ENCODE data around the gene HDDC3.
"Not testable (repeated sequence)": the region's sequence is repeated elsewhere in the genome, so short reads cannot be mapped to it uniquely, and the experiment has no call there.

The HDDC3 gene

DNA sequence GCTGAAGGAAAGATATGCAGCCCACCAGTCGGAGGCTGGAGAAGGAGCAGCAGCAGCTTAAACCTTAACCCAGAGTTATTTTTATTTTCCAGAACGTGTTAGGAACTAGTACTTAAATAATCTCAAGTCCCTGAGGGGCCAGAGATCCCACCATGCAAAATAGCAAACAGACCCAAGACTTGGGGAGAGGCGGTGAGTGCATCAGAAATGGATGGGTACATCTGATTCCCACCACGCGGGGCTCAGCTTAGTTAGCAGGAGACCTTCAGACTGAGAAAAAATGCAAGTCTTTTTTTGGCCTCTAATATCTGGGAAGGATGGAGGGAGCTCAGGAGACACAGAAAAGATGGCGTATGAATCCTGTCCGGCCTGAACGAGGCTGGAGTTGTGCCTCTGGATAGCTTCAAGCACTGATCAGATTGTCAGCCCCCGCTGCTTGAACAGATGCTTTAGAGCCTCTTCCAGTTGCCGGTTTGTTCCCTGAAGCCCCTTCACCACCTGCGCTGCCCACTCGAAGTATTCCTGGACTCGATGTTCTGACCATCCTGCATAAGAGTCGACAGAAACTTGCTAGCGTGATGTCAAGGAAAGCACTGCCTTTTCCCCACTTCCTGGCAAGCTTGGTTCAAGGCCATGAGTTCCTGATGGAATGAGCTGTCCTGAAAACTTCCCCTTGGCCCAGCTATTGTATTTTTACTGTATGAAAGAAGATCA is 1.3 kb downstream of the HDDC3 start:
- H3K36me3 ChIP-seq (ENCODE audit: control insufficient read depth, insufficient read depth, low read length) = no peaks in the 10 kb centered on the region
- H3K27ac ChIP-seq (ENCODE audit: low read length) = no peak overlapping the region
- no peaks in the 10 kb centered on the region for H3K9me3 ChIP-seq (ENCODE audit: control insufficient read depth, insufficient read depth, low read length)
- H3K27me3 ChIP-seq (ENCODE audit: control insufficient read depth, insufficient read depth, low read length) = no peaks in the 10 kb centered on the region
- DNase-seq (ENCODE audit: low read depth, low spot score) = no peak
- no CpG with 5 or more reads among the region's 15 CpGs for WGBS (ENCODE audit: insufficient coverage, insufficient read length)
- no peak overlapping the region for H3K4me3 ChIP-seq (ENCODE audit: low read length)
- peaks cover 1% of the 10 kb centered on the region; the same call in 1 of the 2 replicates for H3K4me1 ChIP-seq (ENCODE audit: control insufficient read depth, insufficient read depth, low read length)

DNA sequence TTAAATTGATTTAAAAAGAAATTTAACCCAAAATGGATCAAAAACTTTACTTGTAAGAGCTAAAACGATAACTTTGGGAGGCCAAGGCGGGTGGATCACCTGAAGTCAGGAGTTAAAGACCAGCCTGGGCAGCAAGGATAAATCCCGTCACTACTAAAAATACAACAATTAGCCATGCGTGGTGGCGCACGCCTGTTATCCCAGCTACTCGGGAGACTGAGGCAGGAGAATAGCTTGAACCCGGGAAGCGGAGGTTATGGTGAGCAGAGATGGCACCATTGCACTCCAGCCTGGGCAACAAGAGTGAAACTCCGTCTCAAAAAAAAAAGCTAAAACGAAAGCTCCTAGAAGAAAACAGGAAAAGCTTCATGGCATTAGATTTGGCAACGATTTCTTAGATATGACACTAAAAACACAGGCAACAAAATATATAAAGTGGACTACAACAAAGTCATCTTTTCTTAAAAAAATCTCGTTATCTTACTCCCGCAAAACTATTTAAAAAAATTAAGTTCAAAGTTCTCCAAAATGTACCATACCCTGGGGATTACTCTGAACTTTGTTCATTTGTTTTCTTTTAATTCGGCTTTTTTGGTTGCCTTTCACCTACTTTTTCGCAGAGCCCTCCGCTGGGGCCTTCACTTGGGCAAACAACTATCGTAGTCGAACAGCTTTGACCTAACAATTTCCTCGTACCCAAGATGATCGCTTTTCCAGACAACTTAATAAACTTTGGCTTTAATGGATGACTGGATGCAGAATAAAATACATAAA is 2.9 kb downstream of the HDDC3 start:
- Histone ChIP-seq H3K27ac (ENCODE audit: low read length) (no peak overlapping the region), H3K4me3 (ENCODE audit: low read length) (no peak overlapping the region), H3K9me3 (ENCODE audit: control insufficient read depth, insufficient read depth, low read length) (no peaks in the 10 kb centered on the region), H3K4me1 (ENCODE audit: control insufficient read depth, insufficient read depth, low read length) (no peaks in the 10 kb centered on the region), H3K27me3 (ENCODE audit: control insufficient read depth, insufficient read depth, low read length) (no peaks in the 10 kb centered on the region), H3K36me3 (ENCODE audit: control insufficient read depth, insufficient read depth, low read length) (no peaks in the 10 kb centered on the region)
- no peak for DNase-seq (ENCODE audit: low read depth, low spot score)
- 100% methylated on average over 2 of the region's 21 CpGs for WGBS (ENCODE audit: insufficient coverage, insufficient read length)

DNA sequence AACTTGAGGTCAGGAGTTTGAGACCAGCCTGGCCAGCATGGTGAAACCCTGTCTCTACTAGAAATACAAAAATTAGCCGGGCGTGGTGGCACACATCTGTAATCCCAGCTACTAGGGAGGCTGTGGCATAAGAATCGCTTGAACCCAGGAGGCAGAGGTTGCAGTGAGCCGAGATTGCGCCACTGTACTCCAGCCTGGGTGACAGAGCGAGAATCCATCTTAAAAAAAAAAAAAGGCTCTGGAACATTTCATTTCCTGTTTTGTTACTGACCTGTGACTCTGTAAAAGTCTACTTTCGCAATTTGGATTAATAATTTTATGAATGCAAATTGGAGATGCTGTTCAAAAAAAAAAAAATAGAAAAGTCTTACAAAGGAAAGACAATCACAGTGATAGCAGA is 4.2 kb downstream of the HDDC3 start:
- DNase-seq (ENCODE audit: low read depth, low spot score); H3K27ac ChIP-seq (ENCODE audit: low read length); H3K9me3 ChIP-seq (ENCODE audit: control insufficient read depth, insufficient read depth, low read length); H3K4me3 ChIP-seq (ENCODE audit: low read length); H3K27me3 ChIP-seq (ENCODE audit: control insufficient read depth, insufficient read depth, low read length); H3K36me3 ChIP-seq (ENCODE audit: control insufficient read depth, insufficient read depth, low read length); H3K4me1 ChIP-seq (ENCODE audit: control insufficient read depth, insufficient read depth, low read length): not testable (repeated sequence)
- no CpG with 5 or more reads among the region's 7 CpGs for WGBS (ENCODE audit: insufficient coverage, insufficient read length)

DNA sequence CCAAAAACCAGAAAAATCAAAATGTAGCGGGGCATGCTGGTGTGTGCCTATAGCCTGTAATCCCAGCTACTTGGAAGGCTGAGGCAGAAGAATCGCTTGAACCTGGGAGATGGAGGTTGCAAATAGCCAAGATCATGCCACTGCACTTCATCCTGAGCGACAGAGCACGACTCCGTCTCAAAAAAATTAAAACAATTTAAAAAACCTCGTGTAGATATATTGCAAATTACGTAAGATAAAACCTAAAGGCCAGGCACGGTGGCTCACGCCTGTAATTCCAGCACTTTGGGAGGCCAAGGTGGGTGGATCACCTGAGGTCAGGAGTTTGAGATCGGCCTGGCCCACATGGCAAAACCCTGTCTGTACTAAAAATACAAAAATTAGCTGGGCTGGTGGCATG is 5.6 kb downstream of the HDDC3 start:
- not testable (repeated sequence) for H3K27me3 ChIP-seq (ENCODE audit: control insufficient read depth, insufficient read depth, low read length); H3K27ac ChIP-seq (ENCODE audit: low read length); H3K4me1 ChIP-seq (ENCODE audit: control insufficient read depth, insufficient read depth, low read length); H3K36me3 ChIP-seq (ENCODE audit: control insufficient read depth, insufficient read depth, low read length); DNase-seq (ENCODE audit: low read depth, low spot score); H3K9me3 ChIP-seq (ENCODE audit: control insufficient read depth, insufficient read depth, low read length); H3K4me3 ChIP-seq (ENCODE audit: low read length)
- WGBS (ENCODE audit: insufficient coverage, insufficient read length) = no CpG with 5 or more reads among the region's 10 CpGs

DNA sequence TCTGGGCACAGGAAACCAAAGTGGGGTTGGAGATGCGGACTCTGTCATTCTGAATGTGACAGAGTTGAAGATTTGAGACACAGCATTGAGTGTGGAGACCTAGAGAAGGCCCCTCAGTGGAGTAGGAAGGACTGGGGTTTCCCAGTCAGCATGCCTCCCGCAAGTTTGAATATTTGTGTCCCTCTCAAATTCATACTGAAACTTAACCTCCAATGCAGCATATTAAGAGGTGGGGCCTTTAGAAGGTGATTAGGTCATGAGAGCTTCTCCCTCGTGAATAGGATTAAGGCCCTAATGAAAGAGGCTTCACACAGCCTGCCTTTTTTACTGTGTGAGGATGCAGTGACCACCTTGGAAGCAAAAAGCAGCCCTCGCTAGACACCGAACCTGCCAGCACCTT is 8.0 kb downstream of the HDDC3 start:
- Histone ChIP-seq H3K4me1 (ENCODE audit: control insufficient read depth, insufficient read depth, low read length) (no peaks in the 10 kb centered on the region), H3K27me3 (ENCODE audit: control insufficient read depth, insufficient read depth, low read length) (no peaks in the 10 kb centered on the region), H3K36me3 (ENCODE audit: control insufficient read depth, insufficient read depth, low read length) (no peaks in the 10 kb centered on the region), H3K9me3 (ENCODE audit: control insufficient read depth, insufficient read depth, low read length) (no peaks in the 10 kb centered on the region), H3K4me3 (ENCODE audit: low read length) (no peak overlapping the region), H3K27ac (ENCODE audit: low read length) (no peak overlapping the region)
- no peak for DNase-seq (ENCODE audit: low read depth, low spot score)
- WGBS (ENCODE audit: insufficient coverage, insufficient read length) = no CpG with 5 or more reads among the region's 5 CpGs

DNA sequence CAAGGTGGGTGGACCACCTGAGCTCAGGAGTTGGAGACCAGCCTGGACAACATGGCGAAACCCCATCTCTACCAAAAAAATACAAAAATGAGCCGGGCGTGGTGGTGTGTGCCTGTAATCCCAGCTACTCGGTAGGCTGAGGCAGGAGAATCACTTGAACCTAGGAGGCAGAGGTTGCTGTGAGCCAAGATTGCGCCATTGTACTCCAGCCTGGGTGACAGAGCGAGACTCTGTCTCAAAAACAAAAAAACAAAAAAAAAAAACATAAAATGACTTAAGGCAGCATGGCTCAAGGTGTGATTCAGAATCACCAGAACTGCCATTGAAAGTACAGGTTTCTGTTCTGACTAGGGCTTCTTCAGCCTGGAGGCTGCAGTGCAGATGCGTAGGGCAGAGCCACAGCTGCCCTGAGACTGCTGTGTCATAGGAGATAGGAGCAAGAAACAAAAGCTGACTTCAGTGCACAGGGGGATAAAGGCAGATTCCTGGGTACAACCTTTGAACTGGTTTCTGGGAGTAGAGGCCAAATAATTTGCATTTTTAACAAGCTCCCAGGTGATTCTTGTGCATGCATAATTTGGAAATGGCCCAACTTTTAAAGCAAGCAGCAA is 9.5 kb downstream of the HDDC3 start:
- not testable (repeated sequence) for H3K4me1 ChIP-seq (ENCODE audit: control insufficient read depth, insufficient read depth, low read length); H3K27me3 ChIP-seq (ENCODE audit: control insufficient read depth, insufficient read depth, low read length); H3K9me3 ChIP-seq (ENCODE audit: control insufficient read depth, insufficient read depth, low read length); DNase-seq (ENCODE audit: low read depth, low spot score); H3K27ac ChIP-seq (ENCODE audit: low read length); H3K36me3 ChIP-seq (ENCODE audit: control insufficient read depth, insufficient read depth, low read length); H3K4me3 ChIP-seq (ENCODE audit: low read length)
- no CpG with 5 or more reads among the region's 7 CpGs for WGBS (ENCODE audit: insufficient coverage, insufficient read length)

DNA sequence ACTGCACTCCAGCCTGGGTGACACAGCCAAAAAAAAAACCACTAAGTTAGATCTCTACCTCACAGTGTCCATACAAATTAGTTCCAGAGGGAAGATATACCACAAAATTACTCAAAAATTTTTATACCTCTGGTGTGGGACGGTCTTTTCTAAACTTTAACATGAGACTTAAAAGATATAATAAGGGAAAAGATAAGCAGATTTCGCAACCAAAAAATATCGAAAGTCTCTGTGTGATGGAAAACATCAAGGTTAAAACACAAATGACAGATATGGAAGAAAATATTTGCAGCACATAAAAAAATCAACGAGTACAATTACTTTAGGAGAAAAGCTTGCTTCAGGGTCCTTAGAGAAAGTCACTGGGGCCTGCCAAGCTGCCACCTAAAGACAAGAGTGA is 10.5 kb downstream of the HDDC3 start:
- H3K27ac ChIP-seq (ENCODE audit: low read length) = no peak overlapping the region
- H3K27me3 ChIP-seq (ENCODE audit: control insufficient read depth, insufficient read depth, low read length) = no peaks in the 10 kb centered on the region
- no peaks in the 10 kb centered on the region for H3K36me3 ChIP-seq (ENCODE audit: control insufficient read depth, insufficient read depth, low read length)
- no peak overlapping the region for H3K4me3 ChIP-seq (ENCODE audit: low read length)
- DNase-seq (ENCODE audit: low read depth, low spot score) = no peak
- H3K4me1 ChIP-seq (ENCODE audit: control insufficient read depth, insufficient read depth, low read length) = no peaks in the 10 kb centered on the region
- WGBS (ENCODE audit: insufficient coverage, insufficient read length) = no CpG with 5 or more reads among the region's 4 CpGs
- H3K9me3 ChIP-seq (ENCODE audit: control insufficient read depth, insufficient read depth, low read length) = no peaks in the 10 kb centered on the region

DNA sequence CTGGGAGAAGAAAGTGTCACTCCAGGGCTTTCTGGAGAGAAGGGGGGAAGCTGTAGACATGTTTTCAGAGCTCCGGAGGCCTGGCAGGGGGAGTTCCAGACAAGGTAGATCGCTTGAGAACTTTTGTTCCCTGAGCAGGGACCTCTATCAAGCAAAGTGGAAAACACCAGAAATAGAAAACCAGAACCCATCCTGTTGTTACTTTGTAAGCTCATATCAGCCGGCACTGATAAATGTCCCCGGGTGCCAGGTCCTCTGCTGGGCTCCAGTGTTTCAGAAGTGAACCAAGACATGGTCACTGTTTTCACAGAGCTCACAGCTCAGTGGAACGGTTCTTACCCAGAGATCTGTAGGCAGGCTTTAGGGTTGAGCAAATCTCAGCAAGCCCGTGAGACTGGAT is 13.5 kb downstream of the HDDC3 start:
- Histone ChIP-seq H3K36me3 (ENCODE audit: control insufficient read depth, insufficient read depth, low read length) (no peaks in the 10 kb centered on the region), H3K4me1 (ENCODE audit: control insufficient read depth, insufficient read depth, low read length) (no peaks in the 10 kb centered on the region), H3K27ac (ENCODE audit: low read length) (no peak overlapping the region), H3K27me3 (ENCODE audit: control insufficient read depth, insufficient read depth, low read length) (no peaks in the 10 kb centered on the region), H3K9me3 (ENCODE audit: control insufficient read depth, insufficient read depth, low read length) (no peaks in the 10 kb centered on the region), H3K4me3 (ENCODE audit: low read length) (no peak overlapping the region)
- DNase-seq (ENCODE audit: low read depth, low spot score) = no peak
- WGBS (ENCODE audit: insufficient coverage, insufficient read length) = no CpG with 5 or more reads among the region's 6 CpGs

DNA sequence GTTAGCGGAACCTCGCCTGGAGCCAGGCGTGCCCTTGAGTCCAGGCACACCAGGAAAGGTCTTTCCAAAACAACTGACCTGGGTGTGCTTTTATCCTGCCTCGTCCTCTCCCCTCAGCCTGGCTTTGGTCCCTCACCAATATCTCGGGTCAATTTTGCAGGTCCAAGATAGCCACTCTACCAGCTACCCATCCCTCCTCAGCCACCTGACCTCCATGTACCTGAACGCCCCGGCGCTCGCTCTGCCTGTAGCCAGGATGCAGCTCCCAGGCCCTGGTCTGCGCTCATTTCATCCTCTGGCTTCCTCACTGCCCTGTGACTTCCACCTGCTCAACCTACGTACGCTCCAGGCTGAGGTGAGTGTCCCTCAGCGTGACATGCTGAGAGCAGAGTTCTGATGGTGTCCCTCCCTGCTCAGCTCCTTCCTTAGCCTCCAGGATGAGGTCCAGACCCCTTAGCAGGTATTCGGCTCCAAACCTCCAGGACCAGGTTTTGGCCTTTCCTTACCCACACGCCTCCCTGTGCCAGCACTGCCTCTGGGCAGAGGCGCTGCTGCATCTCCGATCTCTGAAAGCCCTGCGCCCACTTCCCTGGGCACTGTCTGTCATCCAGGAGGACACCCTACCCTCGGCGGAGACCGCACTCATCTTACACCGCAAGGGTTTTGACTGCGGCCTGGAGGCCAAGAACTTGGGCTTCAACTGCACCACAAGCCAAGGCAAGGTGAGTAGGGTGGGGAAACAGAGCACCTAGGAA is 14.1 kb downstream of the HDDC3 start:
- Histone ChIP-seq H3K36me3 (ENCODE audit: control insufficient read depth, insufficient read depth, low read length) (no peaks in the 10 kb centered on the region), H3K27ac (ENCODE audit: low read length) (no peak overlapping the region), H3K4me3 (ENCODE audit: low read length) (no peak overlapping the region), H3K4me1 (ENCODE audit: control insufficient read depth, insufficient read depth, low read length) (no peaks in the 10 kb centered on the region), H3K9me3 (ENCODE audit: control insufficient read depth, insufficient read depth, low read length) (no peaks in the 10 kb centered on the region), H3K27me3 (ENCODE audit: control insufficient read depth, insufficient read depth, low read length) (no peaks in the 10 kb centered on the region)
- WGBS (ENCODE audit: insufficient coverage, insufficient read length) = no CpG with 5 or more reads among the region's 23 CpGs
- DNase-seq (ENCODE audit: low read depth, low spot score) = no peak

DNA sequence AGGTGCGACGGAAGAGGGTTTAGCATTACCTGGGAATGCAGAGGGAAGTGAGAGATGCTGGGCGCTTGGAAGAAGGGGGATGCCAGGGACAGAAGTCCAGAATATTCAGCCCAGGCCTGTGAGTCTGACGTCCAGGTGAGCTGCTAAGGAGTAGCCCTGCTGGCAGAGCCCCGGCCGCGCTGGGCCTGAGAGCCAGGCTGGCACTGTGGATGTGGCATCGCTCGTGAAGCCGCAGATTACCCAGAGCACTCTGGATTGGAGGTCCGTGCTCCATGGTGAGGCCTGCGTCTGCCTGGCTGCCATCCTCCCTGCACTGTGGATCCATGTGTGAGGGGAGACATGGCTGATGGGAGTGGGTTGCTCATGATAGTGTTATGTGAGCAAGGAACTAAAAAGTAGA is 14.8 kb downstream of the HDDC3 start:
- H3K36me3 ChIP-seq (ENCODE audit: control insufficient read depth, insufficient read depth, low read length) = no peaks in the 10 kb centered on the region

More for the DNA sequence above, 14.8 kb downstream of the HDDC3 start:
- Histone ChIP-seq H3K4me3 (ENCODE audit: low read length) (no peak overlapping the region), H3K27ac (ENCODE audit: low read length) (no peak overlapping the region), H3K9me3 (ENCODE audit: control insufficient read depth, insufficient read depth, low read length) (no peaks in the 10 kb centered on the region), H3K27me3 (ENCODE audit: control insufficient read depth, insufficient read depth, low read length) (no peaks in the 10 kb centered on the region), H3K4me1 (ENCODE audit: control insufficient read depth, insufficient read depth, low read length) (no peaks in the 10 kb centered on the region)
- WGBS (ENCODE audit: insufficient coverage, insufficient read length) = no CpG with 5 or more reads among the region's 12 CpGs
- DNase-seq (ENCODE audit: low read depth, low spot score) = no peak

Data from iPS DF 6.9 (cell line).